Left lung (tissue), 10 donors: ENCODE data around the gene RIC3. TPM values are rescaled to one million over a fixed set of nuclear protein-coding genes. Genes with fewer than 3 reads are reported as not detected.

Source experiments
- ATAC-seq: fragments of 200-7000 bp; cut with Tn5 transposase; one replicate; pipeline ENCODE4 v1.9.1; 2020; ENCODE audit warnings: moderate library complexity
- DNase-seq, 4 donors: peaks; one replicate each; pipeline ENCODE4 v3.0.0-alpha.2; 2013 to 2020
- H3K27ac ChIP-seq, 2 donors: fragments of 200-600 bp; sonication (generic) in 1 of 2; one replicate each; pipeline versions ENCODE4 v1.5.0 to v1.8.0; 2020 to 2021
- H3K27me3 ChIP-seq, 2 donors: fragments of 200-600 bp; sonication (generic) in 1 of 2; one replicate each; pipeline versions ENCODE4 v1.5.0 to v1.8.0; 2020 to 2021
- H3K36me3 ChIP-seq, 2 donors: fragments of 200-600 bp; sonication (generic) in 1 of 2; one replicate each; pipeline versions ENCODE4 v1.5.0 to v1.8.0; 2020 to 2021
- H3K4me1 ChIP-seq, 2 donors: fragments of 200-600 bp; one replicate each; pipeline ENCODE4 v1.8.0; 2021
- H3K4me3 ChIP-seq, 2 donors: fragments of 200-600 bp; sonication (generic) in 1 of 2; one replicate each; pipeline versions ENCODE4 v1.5.0 to v1.8.0; 2020 to 2021; ENCODE audit warnings: mild to moderate bottlenecking in 1 of 2
- H3K9me3 ChIP-seq, 2 donors: fragments of 200-600 bp; sonication (generic) in 1 of 2; one replicate each; pipeline versions ENCODE4 v1.5.0 to v1.8.0; 2020 to 2021
- intact Hi-C, 2 donors: fragments of 100-400 bp; cut with DNase I; formaldehyde crosslinking; loops; one replicate each; pipeline versions ENCODE4 v1.11.2 to v1.14.2; 2022
- polyA plus RNA-seq, 6 donors: library from polyadenylated mRNA; unstranded; fragments of 120-200 nt; gene quantifications; one replicate each; pipeline ENCODE4 v1.2.1, GENCODE V29; 2013; ENCODE audit not compliant: insufficient read length in 6 of 6
- total RNA-seq, 2 donors: library from RNA; stranded (reverse); fragmentation: NEBNext Ultra II Directional; extraction: Animal tissue kit (Norgen Biotek cat#: 25700); gene quantifications; one replicate each; pipeline ENCODE4 v1.2.1, GENCODE V29; 2021
- TF ChIP-seq, protein P1 (sequence below), 2 donors: fragments of 200-600 bp; sonication (generic) in 1 of 2; IDR thresholded peaks; one replicate each; pipeline versions ENCODE4 v1.5.0 to v1.8.0; 2021; ENCODE audit warnings: antibody characterized with exemption in 2 of 2
- donor health status: DM: no; HTN: yes; CAD: no.
- donor health status: DM: no; HTN: no; CAD: no.

RIC3 gene
- total and polyA plus RNA-seq, 8 donors, result 2.2 to 8.6 (median 3.2) TPM

DNA sequence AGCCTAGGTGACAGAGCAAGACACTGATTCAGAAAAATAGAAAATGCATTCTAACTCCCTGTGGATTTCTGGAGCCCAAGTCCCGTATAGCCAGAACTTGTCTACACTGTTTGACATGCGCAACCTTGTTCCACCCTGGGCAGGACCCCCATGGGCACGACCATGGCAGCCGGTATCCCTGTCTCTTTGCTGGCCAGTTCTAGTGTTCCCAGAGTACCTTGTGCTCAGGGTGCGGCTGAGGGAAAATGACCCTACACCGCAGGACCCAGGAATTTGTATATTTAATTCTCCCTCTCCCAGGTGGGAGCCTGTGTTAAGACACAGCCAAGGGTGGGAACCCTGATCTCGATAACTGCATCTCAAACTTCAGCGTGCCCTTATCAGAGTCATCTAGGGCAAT lies 36.7 kb upstream of the RIC3 start:
- DNase-seq, result no peak
- Histone ChIP-seq H3K27me3 (peaks cover 0 to 36% of the 10 kb centered on the region in 2 donors), H3K4me3 (no peak overlapping the region), H3K27ac (no peak overlapping the region), H3K9me3 (no peaks in the 10 kb centered on the region), H3K4me1 (peaks cover 0 to 26% of the 10 kb centered on the region in 2 donors), H3K36me3 (no peaks in the 10 kb centered on the region)
- intact Hi-C loops, result no loop called here
- ATAC-seq, result no peak
- TF ChIP-seq, protein P1, sequence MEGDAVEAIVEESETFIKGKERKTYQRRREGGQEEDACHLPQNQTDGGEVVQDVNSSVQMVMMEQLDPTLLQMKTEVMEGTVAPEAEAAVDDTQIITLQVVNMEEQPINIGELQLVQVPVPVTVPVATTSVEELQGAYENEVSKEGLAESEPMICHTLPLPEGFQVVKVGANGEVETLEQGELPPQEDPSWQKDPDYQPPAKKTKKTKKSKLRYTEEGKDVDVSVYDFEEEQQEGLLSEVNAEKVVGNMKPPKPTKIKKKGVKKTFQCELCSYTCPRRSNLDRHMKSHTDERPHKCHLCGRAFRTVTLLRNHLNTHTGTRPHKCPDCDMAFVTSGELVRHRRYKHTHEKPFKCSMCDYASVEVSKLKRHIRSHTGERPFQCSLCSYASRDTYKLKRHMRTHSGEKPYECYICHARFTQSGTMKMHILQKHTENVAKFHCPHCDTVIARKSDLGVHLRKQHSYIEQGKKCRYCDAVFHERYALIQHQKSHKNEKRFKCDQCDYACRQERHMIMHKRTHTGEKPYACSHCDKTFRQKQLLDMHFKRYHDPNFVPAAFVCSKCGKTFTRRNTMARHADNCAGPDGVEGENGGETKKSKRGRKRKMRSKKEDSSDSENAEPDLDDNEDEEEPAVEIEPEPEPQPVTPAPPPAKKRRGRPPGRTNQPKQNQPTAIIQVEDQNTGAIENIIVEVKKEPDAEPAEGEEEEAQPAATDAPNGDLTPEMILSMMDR (IDR thresholded peaks at IDR 0.05), result no peak

DNA sequence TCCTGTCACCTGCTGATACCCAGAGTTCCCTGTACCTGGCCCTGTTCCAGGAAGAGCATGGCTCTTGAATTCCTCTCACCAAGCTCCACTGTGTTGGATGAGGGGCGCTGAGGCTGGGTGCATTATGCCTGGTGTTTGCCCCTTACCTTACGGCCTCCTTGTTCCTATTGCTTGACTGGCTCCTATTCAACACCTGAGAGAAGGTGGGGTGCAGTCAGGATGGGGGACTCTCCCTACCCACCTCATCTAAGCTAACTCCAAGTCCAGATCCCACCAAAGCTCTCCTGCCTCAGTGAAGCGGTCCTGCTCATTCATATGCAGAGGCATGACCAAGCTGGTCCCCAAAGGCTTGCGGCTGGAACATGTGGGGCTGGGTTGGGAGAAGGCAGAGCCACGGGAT lies 35.8 kb upstream of the RIC3 start:
- no peak for DNase-seq
- no peak overlapping the region for H3K27ac ChIP-seq

DNA sequence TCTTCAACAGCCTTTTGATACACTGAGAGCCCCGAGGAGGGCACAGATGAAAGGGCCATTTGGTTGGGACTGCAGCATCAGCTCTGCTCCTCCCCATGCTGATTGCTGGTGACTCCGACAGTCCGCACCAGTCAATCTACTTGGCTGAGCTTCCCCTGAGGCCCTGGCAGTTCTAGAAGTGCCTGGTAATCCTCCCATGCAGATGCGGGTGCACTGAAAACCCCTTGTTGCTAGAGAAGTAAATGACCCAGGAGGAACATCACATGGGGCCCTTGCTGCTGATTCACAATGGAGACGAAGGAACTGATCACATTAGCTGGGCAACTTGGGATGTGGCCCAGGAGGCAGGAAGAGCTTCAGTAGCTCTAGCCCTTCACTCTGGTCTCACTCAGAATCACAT lies 35.2 kb upstream of the RIC3 start:
- intact Hi-C loops, result no loop called here
- Histone ChIP-seq H3K4me1 (peaks cover 0 to 26% of the 10 kb centered on the region in 2 donors), H3K27ac (no peak overlapping the region), H3K36me3 (no peaks in the 10 kb centered on the region), H3K9me3 (no peaks in the 10 kb centered on the region), H3K4me3 (no peak overlapping the region), H3K27me3 (peaks cover 0 to 33% of the 10 kb centered on the region in 2 donors)
- ATAC-seq (no peak), DNase-seq (no peak)
- TF ChIP-seq, protein P1 (IDR thresholded peaks at IDR 0.05), result no peak

More for the DNA sequence above, 35.8 kb upstream of the RIC3 start:
- no peaks in the 10 kb centered on the region for H3K9me3 ChIP-seq
- TF ChIP-seq, protein P1 (IDR thresholded peaks at IDR 0.05), result no peak
- peaks cover 0 to 26% of the 10 kb centered on the region in 2 donors for H3K4me1 ChIP-seq
- no peaks in the 10 kb centered on the region for H3K36me3 ChIP-seq
- H3K4me3 ChIP-seq, result no peak overlapping the region
- intact Hi-C loops, result no loop called here
- no peak for ATAC-seq
- H3K27me3 ChIP-seq, result peaks cover 0 to 35% of the 10 kb centered on the region in 2 donors

DNA sequence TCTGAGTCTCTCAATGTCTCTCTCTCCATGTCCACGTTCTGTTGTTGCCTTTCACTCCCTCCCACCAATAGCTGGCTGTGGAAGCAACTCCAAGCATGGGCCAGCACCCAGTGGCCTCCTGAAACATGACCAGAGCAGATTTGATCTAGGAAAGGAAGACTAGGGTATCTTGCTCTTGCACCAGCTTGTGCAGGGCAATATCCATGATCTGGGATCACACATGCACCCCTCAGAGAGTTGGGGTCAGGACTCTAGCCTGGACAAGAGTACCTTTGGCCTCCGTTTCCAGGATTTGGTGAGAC lies 34.5 kb upstream of the RIC3 start:
- DNase-seq, result no peak
- Histone ChIP-seq H3K4me3 (no peak overlapping the region), H3K36me3 (no peaks in the 10 kb centered on the region), H3K27ac (no peak overlapping the region), H3K4me1 (peaks cover 0 to 26% of the 10 kb centered on the region in 2 donors), H3K27me3 (peaks cover 0 to 34% of the 10 kb centered on the region in 2 donors), H3K9me3 (no peaks in the 10 kb centered on the region)
- no peak for ATAC-seq
- intact Hi-C loops, result no loop called here
- TF ChIP-seq, protein P1 (IDR thresholded peaks at IDR 0.05), result no peak

DNA sequence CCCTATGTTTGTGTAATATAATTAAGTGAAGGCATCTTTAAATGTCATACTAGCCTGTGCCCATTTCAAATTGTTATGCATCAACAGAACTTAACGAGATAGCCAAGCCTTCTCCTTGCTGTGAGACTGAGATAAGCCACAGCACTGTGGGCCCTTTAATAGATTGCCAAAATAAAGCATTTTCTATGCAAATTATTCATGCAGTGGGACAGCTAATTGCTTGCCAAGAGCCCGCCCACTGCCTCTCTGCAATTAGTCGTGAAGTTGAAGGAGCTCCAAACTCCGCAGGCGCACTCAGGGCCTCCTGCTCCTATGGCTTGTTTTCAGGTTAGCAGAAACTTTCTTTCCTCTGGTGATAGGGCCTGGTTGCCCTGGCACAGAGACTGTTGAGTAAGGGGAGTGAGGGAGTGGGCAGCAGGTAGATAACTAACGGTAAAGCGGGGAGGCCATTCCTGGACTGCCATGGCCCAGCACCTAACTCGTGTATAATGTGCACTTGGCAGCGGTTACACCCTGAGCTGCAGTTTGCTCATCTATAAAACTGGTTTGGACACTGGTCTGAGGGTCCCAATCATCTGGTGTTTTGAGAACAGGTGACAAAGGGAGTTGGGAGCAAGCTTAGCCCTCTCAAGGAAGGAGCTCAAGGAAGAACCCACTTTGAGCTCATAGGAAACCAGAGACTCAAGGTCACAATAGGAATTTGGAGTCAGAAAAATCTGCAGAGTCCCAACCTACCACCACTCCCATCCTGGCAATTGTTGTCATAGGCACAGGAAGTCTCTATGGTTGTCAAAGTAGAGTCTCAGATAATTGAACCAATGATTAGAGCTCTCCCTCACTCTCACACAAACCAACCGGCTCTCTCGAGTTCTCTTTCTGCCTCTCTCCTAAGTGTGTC lies 33.9 kb upstream of the RIC3 start:
- Histone ChIP-seq H3K9me3 (no peaks in the 10 kb centered on the region), H3K27ac (no peak overlapping the region), H3K4me1 (peaks cover 0 to 26% of the 10 kb centered on the region in 2 donors), H3K4me3 (no peak overlapping the region), H3K27me3 (peaks cover 0 to 29% of the 10 kb centered on the region in 2 donors), H3K36me3 (no peaks in the 10 kb centered on the region)
- no peak for ATAC-seq
- TF ChIP-seq, protein P1 (IDR thresholded peaks at IDR 0.05), result no peak
- DNase-seq, result peak in 2 of 4 donors; percentile 30 to 54
- intact Hi-C loops, result no loop called here
